ENCODE results near the gene NR1D2.

- TF ChIP-seq ATF1 (CRISPR knock-in tag; IDR thresholded peaks at IDR 0.05): no peak
- no peak for TF ChIP-seq CBFB (CRISPR knock-in tag; IDR thresholded peaks at IDR 0.05; ENCODE audit: low read depth)
- TF ChIP-seq, protein P1, sequence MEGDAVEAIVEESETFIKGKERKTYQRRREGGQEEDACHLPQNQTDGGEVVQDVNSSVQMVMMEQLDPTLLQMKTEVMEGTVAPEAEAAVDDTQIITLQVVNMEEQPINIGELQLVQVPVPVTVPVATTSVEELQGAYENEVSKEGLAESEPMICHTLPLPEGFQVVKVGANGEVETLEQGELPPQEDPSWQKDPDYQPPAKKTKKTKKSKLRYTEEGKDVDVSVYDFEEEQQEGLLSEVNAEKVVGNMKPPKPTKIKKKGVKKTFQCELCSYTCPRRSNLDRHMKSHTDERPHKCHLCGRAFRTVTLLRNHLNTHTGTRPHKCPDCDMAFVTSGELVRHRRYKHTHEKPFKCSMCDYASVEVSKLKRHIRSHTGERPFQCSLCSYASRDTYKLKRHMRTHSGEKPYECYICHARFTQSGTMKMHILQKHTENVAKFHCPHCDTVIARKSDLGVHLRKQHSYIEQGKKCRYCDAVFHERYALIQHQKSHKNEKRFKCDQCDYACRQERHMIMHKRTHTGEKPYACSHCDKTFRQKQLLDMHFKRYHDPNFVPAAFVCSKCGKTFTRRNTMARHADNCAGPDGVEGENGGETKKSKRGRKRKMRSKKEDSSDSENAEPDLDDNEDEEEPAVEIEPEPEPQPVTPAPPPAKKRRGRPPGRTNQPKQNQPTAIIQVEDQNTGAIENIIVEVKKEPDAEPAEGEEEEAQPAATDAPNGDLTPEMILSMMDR (IDR thresholded peaks at IDR 0.05): no peak
- no peak for TF ChIP-seq AFF4 (CRISPR knock-in tag; IDR thresholded peaks at IDR 0.05; ENCODE audit: borderline replicate concordance)
- TF ChIP-seq, protein P2, sequence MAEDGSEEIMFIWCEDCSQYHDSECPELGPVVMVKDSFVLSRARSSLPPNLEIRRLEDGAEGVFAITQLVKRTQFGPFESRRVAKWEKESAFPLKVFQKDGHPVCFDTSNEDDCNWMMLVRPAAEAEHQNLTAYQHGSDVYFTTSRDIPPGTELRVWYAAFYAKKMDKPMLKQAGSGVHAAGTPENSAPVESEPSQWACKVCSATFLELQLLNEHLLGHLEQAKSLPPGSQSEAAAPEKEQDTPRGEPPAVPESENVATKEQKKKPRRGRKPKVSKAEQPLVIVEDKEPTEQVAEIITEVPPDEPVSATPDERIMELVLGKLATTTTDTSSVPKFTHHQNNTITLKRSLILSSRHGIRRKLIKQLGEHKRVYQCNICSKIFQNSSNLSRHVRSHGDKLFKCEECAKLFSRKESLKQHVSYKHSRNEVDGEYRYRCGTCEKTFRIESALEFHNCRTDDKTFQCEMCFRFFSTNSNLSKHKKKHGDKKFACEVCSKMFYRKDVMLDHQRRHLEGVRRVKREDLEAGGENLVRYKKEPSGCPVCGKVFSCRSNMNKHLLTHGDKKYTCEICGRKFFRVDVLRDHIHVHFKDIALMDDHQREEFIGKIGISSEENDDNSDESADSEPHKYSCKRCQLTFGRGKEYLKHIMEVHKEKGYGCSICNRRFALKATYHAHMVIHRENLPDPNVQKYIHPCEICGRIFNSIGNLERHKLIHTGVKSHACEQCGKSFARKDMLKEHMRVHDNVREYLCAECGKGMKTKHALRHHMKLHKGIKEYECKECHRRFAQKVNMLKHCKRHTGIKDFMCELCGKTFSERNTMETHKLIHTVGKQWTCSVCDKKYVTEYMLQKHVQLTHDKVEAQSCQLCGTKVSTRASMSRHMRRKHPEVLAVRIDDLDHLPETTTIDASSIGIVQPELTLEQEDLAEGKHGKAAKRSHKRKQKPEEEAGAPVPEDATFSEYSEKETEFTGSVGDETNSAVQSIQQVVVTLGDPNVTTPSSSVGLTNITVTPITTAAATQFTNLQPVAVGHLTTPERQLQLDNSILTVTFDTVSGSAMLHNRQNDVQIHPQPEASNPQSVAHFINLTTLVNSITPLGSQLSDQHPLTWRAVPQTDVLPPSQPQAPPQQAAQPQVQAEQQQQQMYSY (CRISPR knock-in tag; IDR thresholded peaks at IDR 0.05): no peak
- no peak for TF ChIP-seq NR3C1 (CRISPR knock-in tag; conservative IDR thresholded peaks at IDR 0.05; ENCODE audit: low read depth)
- no peak for TF ChIP-seq SP1 (CRISPR knock-in tag; conservative IDR thresholded peaks at IDR 0.05)
- TF ChIP-seq GABPB1 (CRISPR knock-in tag; IDR thresholded peaks at IDR 0.05): no peak
Observed at GRCh38 chr3:24023197-24023596, 78.1 kb downstream of the NR1D2 start.

Data from WTC11 (cell line).